PC-3 (cell line): ENCODE data around the gene PAEP. TPM values are rescaled to one million over a fixed set of nuclear protein-coding genes. Genes with fewer than 3 reads are reported as not detected.

Experiments used
- ATAC-seq: fragments of 200-7000 bp; cut with Tn5 transposase; 2 replicates; pipeline ENCODE4 v1.9.1; 2020; ENCODE audit warnings: mild to moderate bottlenecking, moderate library complexity
- BruUV-seq: library from RNA; stranded (reverse); fragments of 400-500 nt; replicated peaks from 2 replicates; lab custom pipeline; 2021; lab: Mats Ljungman, UMichigan
- CTCF ChIA-PET: fragments of 300-600 bp; sonication (Branson Sonifier 250); formaldehyde crosslinking; loops from one replicate; lab custom pipeline; 2022; ENCODE audit warnings: antibody characterized with exemption; lab: Charles Lee
- POLR2A ChIA-PET: fragments of 300-600 bp; sonication (Branson Sonifier 250); formaldehyde crosslinking; loops from one replicate; lab custom pipeline; 2022; ENCODE audit warnings: antibody characterized with exemption; ENCODE audit not compliant: unreplicated experiment; lab: Charles Lee
- DNase-seq: peaks from one replicate; pipeline ENCODE4 v3.0.0-alpha.2; 2015
- H2AFZ ChIP-seq: fragments of 300-600 bp; sonication (generic); 2 replicates; pipeline ENCODE4 v1.6.0; 2016; ENCODE audit warnings: antibody characterized with exemption, low read length
- H3F3A ChIP-seq: fragments of 300-600 bp; sonication (generic); one replicate; pipeline ENCODE4 v1.6.0; 2017; ENCODE audit warnings: antibody characterized with exemption, low read length, control low read depth, mild to moderate bottlenecking; ENCODE audit not compliant: unreplicated experiment
- H3K27ac ChIP-seq: fragments of 300-600 bp; sonication (generic); 2 replicates; pipeline ENCODE4 v1.5.1; 2016; ENCODE audit warnings: mild to moderate bottlenecking, low read length
- H3K27me3 ChIP-seq: fragments of 300-600 bp; sonication (generic); 2 replicates; pipeline ENCODE4 v1.6.1; 2016; ENCODE audit warnings: low read length, mixed read lengths
- H3K36me3 ChIP-seq: fragments of 300-600 bp; sonication (generic); 2 replicates; pipeline ENCODE4 v1.6.1; 2016; ENCODE audit warnings: low read depth, mixed run types, low read length, mixed read lengths
- H3K4me1 ChIP-seq: fragments of 300-600 bp; sonication (generic); 2 replicates; pipeline ENCODE4 v1.5.1; 2016; ENCODE audit warnings: low read length; ENCODE audit not compliant: insufficient read depth
- H3K4me2 ChIP-seq: fragments of 300-600 bp; sonication (generic); 2 replicates; pipeline ENCODE4 v1.6.0; 2016; ENCODE audit warnings: low read length
- H3K4me3 ChIP-seq: fragments of 300-600 bp; sonication (generic); 2 replicates; pipeline ENCODE4 v1.5.1; 2016; ENCODE audit warnings: mild to moderate bottlenecking, low read length, mixed read lengths
- H3K79me2 ChIP-seq: fragments of 300-600 bp; sonication (generic); 2 replicates; pipeline ENCODE4 v1.6.1; 2017; ENCODE audit warnings: low read length, mixed read lengths
- H3K9ac ChIP-seq: fragments of 300-600 bp; sonication (generic); 2 replicates; pipeline ENCODE4 v1.6.0; 2016; ENCODE audit warnings: mild to moderate bottlenecking, low read length
- H3K9me2 ChIP-seq: fragments of 300-600 bp; sonication (generic); replicated peaks from 2 replicates; pipeline ENCODE4 v1.6.1; 2016; ENCODE audit warnings: mixed run types, low read length, mixed read lengths
- H3K9me3 ChIP-seq: fragments of 300-600 bp; sonication (generic); 2 replicates; pipeline ENCODE4 v1.6.1; 2016; ENCODE audit warnings: low read length, mixed read lengths
- H4K20me1 ChIP-seq: fragments of 300-600 bp; sonication (generic); 2 replicates; pipeline ENCODE4 v1.6.1; 2016; ENCODE audit warnings: low read length, mixed read lengths
- EZH2 ChIP-seq: fragments of 300-600 bp; sonication (generic); IDR thresholded peaks from one replicate; pipeline ENCODE4 v1.6.1; 2017; ENCODE audit warnings: antibody characterized with exemption, mild to moderate bottlenecking, low read length; ENCODE audit not compliant: unreplicated experiment
- EZH2phosphoT487 ChIP-seq: fragments of 300-600 bp; sonication (generic); IDR thresholded peaks from 2 replicates; pipeline ENCODE4 v1.6.1; 2018; ENCODE audit warnings: mild to moderate bottlenecking, antibody characterized with exemption, low read length, borderline replicate concordance
- intact Hi-C: fragments of 100-400 bp; cut with micrococcal nuclease; formaldehyde crosslinking; loops from 2 replicates; pipeline ENCODE4 v1.9.0; 2023
- total RNA-seq: library from RNA; depleted of rRNA; stranded (reverse); fragments of >200 nt; gene quantifications from 2 replicates; pipeline ENCODE4 v1.2.3, GENCODE V29; 2014
- TF ChIP-seq, protein P1 (sequence below): fragments of 300-600 bp; sonication (generic); conservative IDR thresholded peaks from 2 replicates; pipeline ENCODE4 v1.5.1; 2017; ENCODE audit warnings: antibody characterized with exemption, low read depth, mild to moderate bottlenecking, low read length

Gene PAEP
- total RNA-seq, 1 experiment from 2014 or later: not detected

- H3K9ac ChIP-seq: no peak overlapping the region
- H3K4me2 ChIP-seq: no peak overlapping the region
- ATAC-seq: no peak
- H3K9me3 ChIP-seq: no peaks in the 10 kb centered on the region
- POLR2A ChIA-PET: no interaction called here
- H3K79me2 ChIP-seq: no peaks in the 10 kb centered on the region
- DNase-seq: no peak
- H3K4me1 ChIP-seq: no peaks in the 10 kb centered on the region
- no peaks in the 10 kb centered on the region for H3K9me2 ChIP-seq
- H3K36me3 ChIP-seq: no peaks in the 10 kb centered on the region
- H3K4me3 ChIP-seq: no peak overlapping the region
- H2AFZ ChIP-seq: no peak overlapping the region
- CTCF ChIA-PET: no interaction called here
- TF ChIP-seq EZH2 (no peak), EZH2phosphoT487 (no peak)
- TF ChIP-seq, protein P1, sequence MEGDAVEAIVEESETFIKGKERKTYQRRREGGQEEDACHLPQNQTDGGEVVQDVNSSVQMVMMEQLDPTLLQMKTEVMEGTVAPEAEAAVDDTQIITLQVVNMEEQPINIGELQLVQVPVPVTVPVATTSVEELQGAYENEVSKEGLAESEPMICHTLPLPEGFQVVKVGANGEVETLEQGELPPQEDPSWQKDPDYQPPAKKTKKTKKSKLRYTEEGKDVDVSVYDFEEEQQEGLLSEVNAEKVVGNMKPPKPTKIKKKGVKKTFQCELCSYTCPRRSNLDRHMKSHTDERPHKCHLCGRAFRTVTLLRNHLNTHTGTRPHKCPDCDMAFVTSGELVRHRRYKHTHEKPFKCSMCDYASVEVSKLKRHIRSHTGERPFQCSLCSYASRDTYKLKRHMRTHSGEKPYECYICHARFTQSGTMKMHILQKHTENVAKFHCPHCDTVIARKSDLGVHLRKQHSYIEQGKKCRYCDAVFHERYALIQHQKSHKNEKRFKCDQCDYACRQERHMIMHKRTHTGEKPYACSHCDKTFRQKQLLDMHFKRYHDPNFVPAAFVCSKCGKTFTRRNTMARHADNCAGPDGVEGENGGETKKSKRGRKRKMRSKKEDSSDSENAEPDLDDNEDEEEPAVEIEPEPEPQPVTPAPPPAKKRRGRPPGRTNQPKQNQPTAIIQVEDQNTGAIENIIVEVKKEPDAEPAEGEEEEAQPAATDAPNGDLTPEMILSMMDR: no peak
- BruUV-seq: no TSS peak
- intact Hi-C loops: no loop called here
- H3K27me3 ChIP-seq: no peaks in the 10 kb centered on the region
- H4K20me1 ChIP-seq: no peaks in the 10 kb centered on the region
- H3F3A ChIP-seq: no peaks in the 10 kb centered on the region
- no peak overlapping the region for H3K27ac ChIP-seq
These were observed 43.8 kb downstream of the PAEP start for GRCh38 chr9:135605238-135605781.

GRCh38 chr9:135606885-135607259, 45.3 kb downstream of the PAEP start:
- H2AFZ ChIP-seq: no peak overlapping the region
- H3K9me3 ChIP-seq: no peaks in the 10 kb centered on the region
- no peaks in the 10 kb centered on the region for H3K9me2 ChIP-seq
- no peak overlapping the region for H3K27ac ChIP-seq
- no peaks in the 10 kb centered on the region for H4K20me1 ChIP-seq
- TF ChIP-seq, protein P1: no peak
- ATAC-seq (no peak), DNase-seq (no peak)
- H3K36me3 ChIP-seq: no peaks in the 10 kb centered on the region
- H3K4me2 ChIP-seq: no peak overlapping the region
- intact Hi-C loops: no loop called here
- CTCF ChIA-PET: no interaction called here
- no peak overlapping the region for H3K4me3 ChIP-seq
- POLR2A ChIA-PET: no interaction called here
- H3K4me1 ChIP-seq: no peaks in the 10 kb centered on the region
- H3F3A ChIP-seq: no peaks in the 10 kb centered on the region
- H3K9ac ChIP-seq: no peak overlapping the region
- no peaks in the 10 kb centered on the region for H3K79me2 ChIP-seq
- no peaks in the 10 kb centered on the region for H3K27me3 ChIP-seq
- BruUV-seq: no TSS peak

DNA sequence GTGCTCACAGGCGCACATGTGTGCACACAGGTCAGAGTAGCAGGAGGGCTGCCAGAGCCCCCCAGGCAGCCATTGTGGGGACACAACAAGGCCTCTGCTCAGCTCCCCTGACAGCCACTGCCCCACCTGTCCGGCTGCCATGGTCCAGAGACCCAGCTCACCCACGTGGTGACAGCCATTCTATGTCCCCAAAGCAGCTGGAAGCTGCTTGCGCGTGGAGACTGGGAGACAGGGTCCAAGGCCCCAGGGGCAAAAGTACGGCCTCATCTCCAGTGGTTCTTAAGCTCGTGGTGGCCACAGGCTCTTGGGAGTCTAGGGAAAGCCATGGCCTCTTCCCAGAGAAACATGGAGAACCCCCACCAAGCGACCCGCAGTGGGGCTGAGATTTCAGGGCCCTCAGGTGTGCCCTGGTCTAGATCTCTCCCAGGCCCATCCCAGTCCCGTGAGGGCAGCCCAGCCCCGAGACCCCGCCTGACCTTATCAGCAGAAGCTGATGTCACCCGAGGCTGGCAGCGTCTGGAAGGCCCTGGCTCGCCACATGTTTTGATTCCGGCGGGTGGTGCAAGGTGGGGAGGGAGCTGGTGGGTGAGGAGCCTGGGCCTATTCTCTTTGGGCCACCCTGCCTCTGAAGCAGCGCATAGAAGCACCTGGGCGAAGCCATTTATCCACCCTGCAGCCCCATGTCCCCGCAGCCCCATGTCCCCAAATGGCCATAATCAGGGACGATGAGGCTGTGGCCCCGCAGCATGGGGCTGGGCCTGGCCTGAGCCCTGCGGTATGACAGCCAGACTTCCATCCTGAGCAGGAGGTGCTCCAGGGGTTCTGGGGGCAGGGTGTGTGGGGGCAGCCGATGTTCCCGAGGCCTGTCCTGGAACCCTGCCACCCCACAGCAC, 46.1 kb downstream of the PAEP start:
- no TSS peak for BruUV-seq
- H3K9me2 ChIP-seq: no peaks in the 10 kb centered on the region
- DNase-seq (no peak), ATAC-seq (no peak)
- POLR2A ChIA-PET: no interaction called here
- H3K27ac ChIP-seq: no peak overlapping the region
- CTCF ChIA-PET: no interaction called here
- H3K9me3 ChIP-seq: no peaks in the 10 kb centered on the region
- intact Hi-C loops: no loop called here
- H3K4me3 ChIP-seq: no peak overlapping the region
- no peaks in the 10 kb centered on the region for H4K20me1 ChIP-seq
- no peak overlapping the region for H2AFZ ChIP-seq
- no peaks in the 10 kb centered on the region for H3K36me3 ChIP-seq
- H3K4me2 ChIP-seq: no peak overlapping the region
- no peaks in the 10 kb centered on the region for H3K4me1 ChIP-seq
- H3K27me3 ChIP-seq: no peaks in the 10 kb centered on the region
- H3K79me2 ChIP-seq: no peaks in the 10 kb centered on the region
- H3K9ac ChIP-seq: no peak overlapping the region
- H3F3A ChIP-seq: no peaks in the 10 kb centered on the region
- TF ChIP-seq EZH2 (no peak), EZH2phosphoT487 (no peak)
- TF ChIP-seq, protein P1: no peak
